ENCODE measurements around the gene TBC1D23. TPM values are rescaled to one million over a fixed set of nuclear protein-coding genes. Genes with fewer than 3 reads are reported as not detected.
A peak's percentile ranks its signal among the peaks of the same experiment; 100 is the strongest.

TBC1D23 gene
- total and polyA plus RNA-seq, 2 of the 13 experiments (the other 11 are each of a cell fraction or from before 2014, with no cell fraction given): 28.7 to 35.4 TPM

GRCh38 chr3:100254168-100254777 lies 6.5 kb upstream of the TBC1D23 start (continued):
- TF ChIP-seq ISX (CRISPR knock-in tag; conservative IDR thresholded peaks at IDR 0.05): no peak
- TF ChIP-seq ZNF557 (CRISPR knock-in tag; IDR thresholded peaks at IDR 0.05): no peak
- no peak for TF ChIP-seq ATF6 (CRISPR knock-in tag; conservative IDR thresholded peaks at IDR 0.05)
- TF ChIP-seq HNRNPL (IDR thresholded peaks at IDR 0.05; ENCODE audit: low read depth, low read length): no peak
- TF ChIP-seq PCBP2 (optimal IDR thresholded peaks at IDR 0.05; ENCODE audit: low read depth, low read length, poor library complexity, severe bottlenecking): no peak
- no peak for TF ChIP-seq ZNF318 (CRISPR knock-in tag; IDR thresholded peaks at IDR 0.05)
- TF ChIP-seq KDM1A (CRISPR knock-in tag; IDR thresholded peaks at IDR 0.05): no peak
- TF ChIP-seq ATF3 (CRISPR knock-in tag; IDR thresholded peaks at IDR 0.05): no peak
- 0 out of 2 replicates have a peak, but pooled peaks have one; percentile 13 for TF ChIP-seq NCOA2 (CRISPR knock-in tag; IDR thresholded peaks at IDR 0.05)
- TF ChIP-seq PRDM10 (CRISPR knock-in tag; IDR thresholded peaks at IDR 0.05; ENCODE audit: low read depth): no peak
- TF ChIP-seq ZNF484 (CRISPR knock-in tag; IDR thresholded peaks at IDR 0.05; ENCODE audit: borderline replicate concordance, low read depth): no peak
- no peak for TF ChIP-seq POGZ (CRISPR knock-in tag; IDR thresholded peaks at IDR 0.05)
- TF ChIP-seq RBAK (CRISPR knock-in tag; IDR thresholded peaks at IDR 0.05): no peak
- TF ChIP-seq ZNF597 (CRISPR knock-in tag; IDR thresholded peaks at IDR 0.05): no peak

All from HepG2 (cell line).